Panc1 (cell line): Measurements from ENCODE around the gene KLHL35. TPM values are rescaled to one million over a fixed set of nuclear protein-coding genes. Genes with fewer than 3 reads are reported as not detected.

Source experiments
- ATAC-seq: fragments of 200-7000 bp; cut with Tn5 transposase; 2 replicates; pipeline ENCODE4 v1.9.1; 2020; ENCODE audit warnings: mild to moderate bottlenecking, moderate library complexity
- BruUV-seq: library from RNA; stranded (reverse); fragments of 400-500 nt; replicated peaks from 2 replicates; lab custom pipeline; 2021; lab: Mats Ljungman, UMichigan
- CTCF ChIA-PET: fragments of 300-600 bp; sonication (Branson Sonifier 250); formaldehyde crosslinking; loops from one replicate; lab custom pipeline; 2022; ENCODE audit warnings: antibody characterized with exemption; lab: Charles Lee
- POLR2A ChIA-PET: fragments of 300-600 bp; sonication (Branson Sonifier 250); formaldehyde crosslinking; loops from one replicate; lab custom pipeline; 2022; ENCODE audit warnings: antibody characterized with exemption; lab: Charles Lee
- DNase-seq: peaks from one replicate; pipeline ENCODE4 v3.0.0-alpha.2; 2010; ENCODE audit warnings: low read depth, low spot score
- H3K27ac ChIP-seq: 2 replicates; pipeline ENCODE4 v1.5.1; 2011; ENCODE audit warnings: mild to moderate bottlenecking, low read length, inconsistent platforms
- H3K27me3 ChIP-seq: fragments of 200-500 bp; sonication (Bioruptor generic); 2 replicates; pipeline ENCODE4 v1.6.0; 2014; ENCODE audit warnings: low read length, inconsistent platforms; ENCODE audit not compliant: control insufficient read depth, insufficient read depth
- H3K36me3 ChIP-seq: fragments of 200-500 bp; sonication (Bioruptor generic); 2 replicates; pipeline ENCODE4 v1.5.1; 2014; ENCODE audit warnings: inconsistent platforms, mild to moderate bottlenecking, low read length, moderate library complexity; ENCODE audit not compliant: control insufficient read depth, insufficient read depth
- H3K4me1 ChIP-seq: 2 replicates; pipeline ENCODE4 v1.5.1; 2011; ENCODE audit warnings: inconsistent platforms, mild to moderate bottlenecking, low read length, moderate library complexity; ENCODE audit not compliant: control insufficient read depth, insufficient read depth
- H3K4me3 ChIP-seq, 2 experiments: 2 replicates each; pipeline ENCODE4 v1.5.1; 2011 to 2012; ENCODE audit warnings: low read depth in 2 of 2, low read length in 2 of 2, mild to moderate bottlenecking in 2 of 2, inconsistent platforms in 1 of 2, moderate library complexity in 1 of 2
- H3K9me3 ChIP-seq: fragments of 200-500 bp; sonication (Bioruptor generic); 2 replicates; pipeline ENCODE4 v1.5.1; 2014; ENCODE audit warnings: low read depth, mild to moderate bottlenecking, inconsistent platforms, low read length, moderate library complexity; ENCODE audit not compliant: control insufficient read depth, insufficient read depth
- POLR2AphosphoS5 ChIP-seq: IDR thresholded peaks from 2 replicates; pipeline ENCODE4 v1.6.1; 2012; ENCODE audit warnings: mild to moderate bottlenecking, low read depth, low read length, moderate library complexity
- SIN3A ChIP-seq: IDR thresholded peaks from 2 replicates; pipeline ENCODE4 v1.6.1; 2012; ENCODE audit warnings: low read depth, mild to moderate bottlenecking, low read length, moderate library complexity, borderline replicate concordance; ENCODE audit not compliant: insufficient read depth
- TCF7L2 ChIP-seq: IDR thresholded peaks from 2 replicates; pipeline ENCODE4 v1.6.1; 2011; ENCODE audit warnings: mild to moderate bottlenecking, low read depth, low read length, inconsistent platforms
- in situ Hi-C: cut with HindIII; loops from 2 replicates; pipeline ENCODE4 v1.10.0; 2016; ENCODE audit warnings: low sequenced_read_pairs, low pct_unique_long_range_greater_than_20kb
- intact Hi-C: fragments of 100-400 bp; cut with micrococcal nuclease; formaldehyde crosslinking; loops from one replicate; pipeline ENCODE4 v1.10.0; 2022; ENCODE audit not compliant: unreplicated experiment
- total RNA-seq: library from RNA; stranded (reverse); gene quantifications from one replicate; pipeline ENCODE4 v1.2.1, GENCODE V29; 2021; ENCODE audit not compliant: unreplicated experiment
- TF ChIP-seq, protein P1 (sequence below): fragments of 450-650 bp; IDR thresholded peaks from 2 replicates; pipeline ENCODE4 v1.5.1; 2017; ENCODE audit warnings: mild to moderate bottlenecking
- TF ChIP-seq, protein P2 (sequence below), 2 experiments: IDR thresholded peaks; 2 replicates each; pipeline ENCODE4 v1.6.1; 2011 to 2012; ENCODE audit warnings: low read depth in 2 of 2, control low read depth in 1 of 2, low read length in 1 of 2, mild to moderate bottlenecking in 1 of 2, moderate library complexity in 1 of 2; ENCODE audit not compliant: insufficient read depth in 1 of 2

KLHL35 gene
- total RNA-seq, 1 experiment from 2014 or later = 10.9 TPM

DNA sequence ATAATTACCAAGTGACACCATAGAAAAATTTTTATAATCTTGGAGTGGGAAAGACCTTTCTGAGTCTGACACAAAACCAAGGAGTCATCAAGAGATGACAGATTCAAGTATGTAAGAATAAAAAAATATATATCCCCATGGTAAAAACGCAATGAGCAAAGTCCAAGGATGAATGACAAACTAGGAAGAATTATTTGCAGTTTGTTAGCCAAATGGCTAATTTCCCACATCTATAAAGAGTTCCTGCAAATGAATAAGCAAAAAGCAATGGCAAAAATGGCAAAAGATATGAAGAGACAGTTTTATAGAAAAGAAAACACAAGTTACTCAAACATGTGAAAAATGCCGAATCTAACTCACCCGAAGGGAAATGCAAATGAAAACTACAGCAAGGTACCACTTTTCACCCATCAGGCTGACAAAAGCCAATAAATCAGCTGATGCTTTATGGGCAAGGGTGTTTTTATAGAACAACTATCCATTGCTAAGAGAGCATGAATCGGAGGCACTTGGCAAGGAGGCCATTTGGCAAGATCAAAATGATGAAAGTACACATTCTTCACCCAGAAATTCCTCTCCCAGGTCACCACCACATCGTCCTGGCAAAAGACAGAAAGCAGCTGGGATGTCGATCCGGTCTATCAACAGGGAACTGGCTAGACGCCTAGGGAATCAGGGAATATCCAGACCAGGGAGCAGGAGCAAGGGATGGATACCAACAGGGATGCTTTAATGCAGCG lies 21.1 kb upstream of the KLHL35 start:
- intact Hi-C loops = no loop called here
- 0 out of 2 replicates have a peak, but pooled peaks cover 3% of the 10 kb centered on the region for H3K27me3 ChIP-seq
- ATAC-seq = no peak
- no peak for DNase-seq
- H3K4me1 ChIP-seq = no peaks in the 10 kb centered on the region
- H3K36me3 ChIP-seq = no peaks in the 10 kb centered on the region
- in situ Hi-C loops = no loop called here
- no peak overlapping the region for H3K4me3 ChIP-seq
- H3K9me3 ChIP-seq = no peaks in the 10 kb centered on the region
- CTCF ChIA-PET = no interaction called here
- no TSS peak for BruUV-seq
- no peak overlapping the region for H3K27ac ChIP-seq
- no peak for TF ChIP-seq TCF7L2
- TF ChIP-seq POLR2AphosphoS5 = no peak
- TF ChIP-seq, protein P1, sequence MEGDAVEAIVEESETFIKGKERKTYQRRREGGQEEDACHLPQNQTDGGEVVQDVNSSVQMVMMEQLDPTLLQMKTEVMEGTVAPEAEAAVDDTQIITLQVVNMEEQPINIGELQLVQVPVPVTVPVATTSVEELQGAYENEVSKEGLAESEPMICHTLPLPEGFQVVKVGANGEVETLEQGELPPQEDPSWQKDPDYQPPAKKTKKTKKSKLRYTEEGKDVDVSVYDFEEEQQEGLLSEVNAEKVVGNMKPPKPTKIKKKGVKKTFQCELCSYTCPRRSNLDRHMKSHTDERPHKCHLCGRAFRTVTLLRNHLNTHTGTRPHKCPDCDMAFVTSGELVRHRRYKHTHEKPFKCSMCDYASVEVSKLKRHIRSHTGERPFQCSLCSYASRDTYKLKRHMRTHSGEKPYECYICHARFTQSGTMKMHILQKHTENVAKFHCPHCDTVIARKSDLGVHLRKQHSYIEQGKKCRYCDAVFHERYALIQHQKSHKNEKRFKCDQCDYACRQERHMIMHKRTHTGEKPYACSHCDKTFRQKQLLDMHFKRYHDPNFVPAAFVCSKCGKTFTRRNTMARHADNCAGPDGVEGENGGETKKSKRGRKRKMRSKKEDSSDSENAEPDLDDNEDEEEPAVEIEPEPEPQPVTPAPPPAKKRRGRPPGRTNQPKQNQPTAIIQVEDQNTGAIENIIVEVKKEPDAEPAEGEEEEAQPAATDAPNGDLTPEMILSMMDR = no peak
- TF ChIP-seq, protein P2, sequence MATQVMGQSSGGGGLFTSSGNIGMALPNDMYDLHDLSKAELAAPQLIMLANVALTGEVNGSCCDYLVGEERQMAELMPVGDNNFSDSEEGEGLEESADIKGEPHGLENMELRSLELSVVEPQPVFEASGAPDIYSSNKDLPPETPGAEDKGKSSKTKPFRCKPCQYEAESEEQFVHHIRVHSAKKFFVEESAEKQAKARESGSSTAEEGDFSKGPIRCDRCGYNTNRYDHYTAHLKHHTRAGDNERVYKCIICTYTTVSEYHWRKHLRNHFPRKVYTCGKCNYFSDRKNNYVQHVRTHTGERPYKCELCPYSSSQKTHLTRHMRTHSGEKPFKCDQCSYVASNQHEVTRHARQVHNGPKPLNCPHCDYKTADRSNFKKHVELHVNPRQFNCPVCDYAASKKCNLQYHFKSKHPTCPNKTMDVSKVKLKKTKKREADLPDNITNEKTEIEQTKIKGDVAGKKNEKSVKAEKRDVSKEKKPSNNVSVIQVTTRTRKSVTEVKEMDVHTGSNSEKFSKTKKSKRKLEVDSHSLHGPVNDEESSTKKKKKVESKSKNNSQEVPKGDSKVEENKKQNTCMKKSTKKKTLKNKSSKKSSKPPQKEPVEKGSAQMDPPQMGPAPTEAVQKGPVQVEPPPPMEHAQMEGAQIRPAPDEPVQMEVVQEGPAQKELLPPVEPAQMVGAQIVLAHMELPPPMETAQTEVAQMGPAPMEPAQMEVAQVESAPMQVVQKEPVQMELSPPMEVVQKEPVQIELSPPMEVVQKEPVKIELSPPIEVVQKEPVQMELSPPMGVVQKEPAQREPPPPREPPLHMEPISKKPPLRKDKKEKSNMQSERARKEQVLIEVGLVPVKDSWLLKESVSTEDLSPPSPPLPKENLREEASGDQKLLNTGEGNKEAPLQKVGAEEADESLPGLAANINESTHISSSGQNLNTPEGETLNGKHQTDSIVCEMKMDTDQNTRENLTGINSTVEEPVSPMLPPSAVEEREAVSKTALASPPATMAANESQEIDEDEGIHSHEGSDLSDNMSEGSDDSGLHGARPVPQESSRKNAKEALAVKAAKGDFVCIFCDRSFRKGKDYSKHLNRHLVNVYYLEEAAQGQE (IDR thresholded peaks at IDR 0.05; ENCODE audit: insufficient read depth in 1 of 2, low read depth in 2 of 2, low read length in 1 of 2) = no peak
- TF ChIP-seq SIN3A = no peak
- POLR2A ChIA-PET = interaction anchor here (0.7 kb wide), 1 partner anchor 252 kb away, joined by 3 read pairs; no protein-coding TSS in a partner anchor

DNA sequence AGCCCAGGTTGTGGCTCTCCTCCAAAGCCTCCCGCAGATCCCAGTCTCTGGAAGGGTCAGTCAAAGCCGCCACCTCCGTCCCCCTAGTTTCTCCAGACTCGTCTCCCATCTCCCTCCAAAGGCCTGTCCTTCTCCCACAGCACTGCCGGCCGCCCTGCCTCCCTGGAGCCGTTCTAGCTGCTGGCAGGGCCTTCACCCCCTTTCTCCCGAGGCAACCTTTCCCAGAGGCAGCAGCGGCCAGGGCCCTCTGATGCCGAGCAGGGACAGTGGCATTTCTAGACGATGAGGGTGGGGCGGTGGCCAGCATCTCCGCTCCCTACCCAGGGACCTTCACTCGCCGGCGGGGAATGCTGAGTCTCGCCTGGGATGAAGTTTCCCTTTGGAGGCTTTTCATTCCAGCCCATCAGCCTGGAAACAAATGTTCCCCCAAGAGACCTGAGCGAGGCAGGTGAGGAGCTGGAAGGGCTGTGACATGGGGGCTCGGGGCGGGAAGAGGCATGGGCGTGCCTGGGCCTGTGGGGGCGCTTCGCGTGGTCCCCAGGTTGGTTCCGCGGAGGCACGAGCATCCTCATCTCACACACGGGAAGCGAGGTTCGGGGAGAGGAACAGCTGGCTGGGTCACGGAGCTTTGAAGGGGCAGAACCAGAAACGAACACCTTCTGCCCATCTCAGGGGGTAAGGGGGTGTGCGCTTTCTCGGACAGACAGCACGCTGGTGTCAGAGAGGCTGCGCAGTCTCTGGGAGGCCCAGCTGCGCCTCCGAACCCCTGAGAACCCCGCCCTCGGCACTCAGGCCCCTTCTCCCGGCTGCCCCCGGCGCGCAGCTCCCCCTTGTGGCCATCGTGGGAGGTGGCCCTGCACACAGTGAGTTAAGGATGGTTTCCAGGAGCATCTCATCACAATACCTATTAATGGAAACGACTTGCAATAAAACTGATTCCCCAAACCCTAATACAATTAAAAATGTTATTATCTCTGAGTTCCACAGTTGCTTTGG lies 18.1 kb upstream of the KLHL35 start:
- ChIA-PET POLR2A (no interaction called here), CTCF (interaction anchor here (0.6 to 0.7 kb wide), 3 partner anchors 11 to 59 kb away, joined by 3 read pairs; no protein-coding TSS in a partner anchor)
- Histone ChIP-seq H3K36me3 (no peaks in the 10 kb centered on the region), H3K9me3 (no peaks in the 10 kb centered on the region), H3K4me3 (no peak overlapping the region), H3K4me1 (no peaks in the 10 kb centered on the region), H3K27me3 (0 out of 2 replicates have a peak, but pooled peaks cover 3% of the 10 kb centered on the region), H3K27ac (no peak overlapping the region)
- ATAC-seq (0 out of 2 replicates have a peak, but pooled peaks have one; percentile 49), DNase-seq (no peak)
- intact Hi-C loops = no loop called here
- no peak for TF ChIP-seq POLR2AphosphoS5
- TF ChIP-seq, protein P1 = peak; percentile 95
- in situ Hi-C loops = no loop called here
- BruUV-seq = no TSS peak
